CD4-positive, alpha-beta T cell (primary cell): ENCODE results near the gene SECISBP2. TPM values are rescaled to one million over a fixed set of nuclear protein-coding genes. Genes with fewer than 3 reads are reported as not detected.
"Not testable (repeated sequence)": the region's sequence is repeated elsewhere in the genome, so short reads cannot be mapped to it uniquely, and the experiment has no call there.

Source experiments
- ATAC-seq: fragments of 200-7000 bp; cut with Tn5 transposase; one replicate; pipeline ENCODE4 v1.10.0; 2022; ENCODE audit warnings: mild to moderate bottlenecking; ENCODE audit not compliant: poor library complexity
- CTCF ChIA-PET: fragments of 350-600 bp; sonication (Branson Sonifier 250); formaldehyde crosslinking; loops from one replicate; lab custom pipeline; 2021; ENCODE audit warnings: antibody characterized with exemption, inconsistent platforms; lab: Charles Lee
- POLR2A ChIA-PET: fragments of 350-600 bp; sonication (Branson Sonifier 250); formaldehyde crosslinking; loops from one replicate; lab custom pipeline; 2021; ENCODE audit warnings: antibody characterized with exemption, inconsistent platforms; lab: Charles Lee
- DNase-seq, 14 experiments: peaks; one replicate each; pipeline ENCODE4 v3.0.0-alpha.2; 2013 to 2020; ENCODE audit warnings: mixed read lengths in 2 of 14
- H3K27ac ChIP-seq, 2 donors: one replicate each; pipeline versions ENCODE4 v1.5.1 to v1.7.0; 2013; ENCODE audit warnings: low read length in 2 of 2, low read depth in 1 of 2, mild to moderate bottlenecking in 1 of 2
- H3K27me3 ChIP-seq, 2 experiments: 1 replicate in 1 of 2; 2 replicates in 1 of 2; pipeline versions ENCODE4 v1.6.1 to v1.7.0; 2013; ENCODE audit warnings: low read length in 2 of 2, control low read depth in 1 of 2, mild to moderate bottlenecking in 1 of 2, moderate library complexity in 1 of 2; ENCODE audit not compliant: insufficient read depth in 2 of 2, control insufficient read depth in 1 of 2
- H3K36me3 ChIP-seq: one replicate; pipeline ENCODE4 v1.6.1; 2013; ENCODE audit warnings: low read length, control low read depth; ENCODE audit not compliant: insufficient read depth
- H3K4me1 ChIP-seq: one replicate; pipeline ENCODE4 v1.6.1; 2013; ENCODE audit warnings: low read length, control low read depth; ENCODE audit not compliant: insufficient read depth
- H3K4me3 ChIP-seq: one replicate; pipeline ENCODE4 v1.5.1; 2013; ENCODE audit warnings: mild to moderate bottlenecking, low read length, moderate library complexity
- H3K9me3 ChIP-seq, 2 experiments: 1 replicate in 1 of 2; 2 replicates in 1 of 2; pipeline versions ENCODE4 v1.6.1 to v1.7.0; 2013; ENCODE audit warnings: low read length in 2 of 2, mild to moderate bottlenecking in 2 of 2, control low read depth in 1 of 2, moderate library complexity in 1 of 2; ENCODE audit not compliant: control insufficient read depth in 1 of 2, insufficient read depth in 1 of 2
- H3K27ac Mint-ChIP-seq: one replicate; pipeline ENCODE4 v1.8.0; 2020; ENCODE audit warnings: mixed read lengths
- H3K27me3 Mint-ChIP-seq: one replicate; pipeline ENCODE4 v1.8.0; 2021; ENCODE audit warnings: mixed read lengths
- H3K36me3 Mint-ChIP-seq: one replicate; pipeline ENCODE4 v1.8.0; 2021; ENCODE audit warnings: low read depth, mixed read lengths
- H3K4me1 Mint-ChIP-seq: one replicate; pipeline ENCODE4 v1.8.0; 2021; ENCODE audit warnings: low read depth, mixed read lengths
- H3K4me3 Mint-ChIP-seq: one replicate; pipeline ENCODE4 v1.8.0; 2020; ENCODE audit warnings: mild to moderate bottlenecking, mixed read lengths
- H3K9me3 Mint-ChIP-seq: one replicate; pipeline ENCODE4 v1.8.0; 2020; ENCODE audit warnings: mixed read lengths
- intact Hi-C, 2 experiments: fragments of 100-400 bp; cut with DNase I in 1 of 2; cut with micrococcal nuclease in 1 of 2; formaldehyde crosslinking; loops; one replicate each; pipeline versions ENCODE4 v1.15.1 to v1.9.0; 2023 to 2025; cut with DNase I, micrococcal nuclease
- polyA plus RNA-seq, 2 donors: library from polyadenylated mRNA; unstranded; fragments of 120-200 nt; gene quantifications; one replicate each; pipeline ENCODE4 v1.2.1, GENCODE V29; 2013
- total RNA-seq, 174 experiments: library from RNA in 2 of 174; stranded (reverse) in 2 of 174; gene quantifications; one replicate each; pipeline ENCODE4 v1.2.3 and lab custom pipeline; 2021 to 2026
- TF ChIP-seq, protein P1 (sequence below): fragments of 200-600 bp; IDR thresholded peaks from one replicate; pipeline ENCODE4 v1.8.0; 2022; ENCODE audit warnings: antibody characterized with exemption, mild to moderate bottlenecking

The SECISBP2 gene
- total RNA-seq (100 to 1,000 TPM; 109 to 112 TPM), total RNA-seq (lab: John Stamatoyannopoulos, UW) (52.1 to 260 (median 152) reads per million in 172 experiments)
- polyA plus RNA-seq (2013, experiment 1 of 2), result 64.6 TPM
- 73.0 TPM for polyA plus RNA-seq (2013, experiment 2 of 2)

- peaks cover 77% of the 10 kb centered on the region for H3K4me1 Mint-ChIP-seq
- H3K27ac Mint-ChIP-seq, result peak within 1 kb of the TSS; percentile 94
- peaks cover 22% of the 10 kb centered on the region for H3K4me1 ChIP-seq
- peak; percentile 87 for ATAC-seq
- CTCF ChIA-PET, result interaction anchor here (0.6 to 1.0 kb wide), 5 partner anchors 8 to 204 kb away, joined by 3 to 7 read pairs (median 4); partner anchors contain the start of gene CKS2
- H3K36me3 Mint-ChIP-seq, result peaks cover 58% of the 10 kb centered on the region
- H3K27me3 ChIP-seq, result no peaks in the 10 kb centered on the region
- peak; percentile 85 to 97 (median 90) for DNase-seq
- peak within 1 kb of the TSS; percentile 97 to 99 for H3K27ac ChIP-seq
- no peaks in the 10 kb centered on the region for H3K9me3 Mint-ChIP-seq
- POLR2A ChIA-PET, result interaction anchor here (0.7 to 1.5 kb wide), 8 partner anchors 8 to 200 kb away, joined by 3 to 12 read pairs (median 4); partner anchors contain the start of gene CKS2
- H3K27me3 Mint-ChIP-seq, result no peaks in the 10 kb centered on the region
- peaks cover 8% of the 10 kb centered on the region for H3K36me3 ChIP-seq
- no peaks in the 10 kb centered on the region for H3K9me3 ChIP-seq
- intact Hi-C loops, result loop anchor here (1.0 to 10.0 kb wide), 7 partner anchors 8 to 931 kb away; partner anchors contain the start of gene SPIN1 (in 1 of the 2)
- H3K4me3 Mint-ChIP-seq, result peak within 1 kb of the TSS; percentile 88
- TF ChIP-seq, protein P1, sequence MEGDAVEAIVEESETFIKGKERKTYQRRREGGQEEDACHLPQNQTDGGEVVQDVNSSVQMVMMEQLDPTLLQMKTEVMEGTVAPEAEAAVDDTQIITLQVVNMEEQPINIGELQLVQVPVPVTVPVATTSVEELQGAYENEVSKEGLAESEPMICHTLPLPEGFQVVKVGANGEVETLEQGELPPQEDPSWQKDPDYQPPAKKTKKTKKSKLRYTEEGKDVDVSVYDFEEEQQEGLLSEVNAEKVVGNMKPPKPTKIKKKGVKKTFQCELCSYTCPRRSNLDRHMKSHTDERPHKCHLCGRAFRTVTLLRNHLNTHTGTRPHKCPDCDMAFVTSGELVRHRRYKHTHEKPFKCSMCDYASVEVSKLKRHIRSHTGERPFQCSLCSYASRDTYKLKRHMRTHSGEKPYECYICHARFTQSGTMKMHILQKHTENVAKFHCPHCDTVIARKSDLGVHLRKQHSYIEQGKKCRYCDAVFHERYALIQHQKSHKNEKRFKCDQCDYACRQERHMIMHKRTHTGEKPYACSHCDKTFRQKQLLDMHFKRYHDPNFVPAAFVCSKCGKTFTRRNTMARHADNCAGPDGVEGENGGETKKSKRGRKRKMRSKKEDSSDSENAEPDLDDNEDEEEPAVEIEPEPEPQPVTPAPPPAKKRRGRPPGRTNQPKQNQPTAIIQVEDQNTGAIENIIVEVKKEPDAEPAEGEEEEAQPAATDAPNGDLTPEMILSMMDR, result no peak
- peak within 1 kb of the TSS; percentile 69 for H3K4me3 ChIP-seq
Measured at GRCh38 chr9:89318123-89319014, at the start of gene SECISBP2. Gene SECISBP2 (plus strand): TSS chr9:89318500. CDS start chr9:89318577, 77 bp downstream.

DNA sequence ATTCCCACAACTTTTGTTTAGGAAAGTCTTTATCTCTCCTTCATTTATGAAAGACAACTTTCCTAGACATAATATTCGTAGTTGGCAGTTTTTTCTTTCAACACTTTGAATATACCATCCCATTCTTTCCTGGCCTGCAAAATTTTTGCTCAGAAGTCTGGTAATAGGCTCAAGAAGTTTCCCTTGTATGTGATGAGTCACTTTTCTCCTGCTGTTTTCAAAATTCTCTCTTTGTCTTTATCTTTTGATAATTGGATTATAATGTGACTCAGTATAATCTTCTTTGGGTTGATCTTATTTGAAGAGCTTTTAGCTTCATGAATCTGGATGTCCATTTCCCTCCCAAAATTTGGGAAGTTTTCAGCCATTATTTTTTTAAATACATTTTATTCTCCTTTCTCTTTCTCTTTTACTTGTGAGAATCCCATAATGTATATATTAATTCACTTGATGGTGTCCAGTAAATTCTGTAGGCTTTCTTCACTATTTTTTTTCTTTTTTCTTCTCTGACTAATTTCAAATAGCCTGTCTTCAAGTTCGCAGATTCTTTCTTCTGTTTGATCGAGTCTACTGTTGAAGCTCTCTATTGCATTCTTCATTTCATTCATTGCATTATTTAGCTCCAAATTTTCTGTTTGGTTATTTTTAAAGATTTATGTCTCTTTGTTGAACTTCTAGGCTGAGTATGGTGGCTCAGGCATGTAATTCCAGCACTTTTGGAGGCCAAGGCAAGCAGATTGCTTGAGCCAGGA lies 44.6 kb upstream of the SECISBP2 start:
- H3K36me3 Mint-ChIP-seq, result peaks cover 8% of the 10 kb centered on the region
- Histone ChIP-seq H3K27me3 (no peaks in the 10 kb centered on the region), H3K4me3 (no peak overlapping the region), H3K27ac (no peak overlapping the region), H3K9me3 (peaks cover 12 to 23% of the 10 kb centered on the region in 2 experiments), H3K36me3 (no peaks in the 10 kb centered on the region), H3K4me1 (peaks cover 9% of the 10 kb centered on the region)
- peaks cover 14% of the 10 kb centered on the region for H3K27me3 Mint-ChIP-seq
- ChIA-PET CTCF (no interaction called here), POLR2A (no interaction called here)
- no peak for DNase-seq
- H3K4me3 Mint-ChIP-seq, result no peak overlapping the region
- peaks cover 12% of the 10 kb centered on the region for H3K9me3 Mint-ChIP-seq
- peaks cover 14% of the 10 kb centered on the region for H3K4me1 Mint-ChIP-seq
- ATAC-seq, result no peak
- intact Hi-C loops, result no loop called here
- no peak overlapping the region for H3K27ac Mint-ChIP-seq
- TF ChIP-seq, protein P1, result no peak

DNA sequence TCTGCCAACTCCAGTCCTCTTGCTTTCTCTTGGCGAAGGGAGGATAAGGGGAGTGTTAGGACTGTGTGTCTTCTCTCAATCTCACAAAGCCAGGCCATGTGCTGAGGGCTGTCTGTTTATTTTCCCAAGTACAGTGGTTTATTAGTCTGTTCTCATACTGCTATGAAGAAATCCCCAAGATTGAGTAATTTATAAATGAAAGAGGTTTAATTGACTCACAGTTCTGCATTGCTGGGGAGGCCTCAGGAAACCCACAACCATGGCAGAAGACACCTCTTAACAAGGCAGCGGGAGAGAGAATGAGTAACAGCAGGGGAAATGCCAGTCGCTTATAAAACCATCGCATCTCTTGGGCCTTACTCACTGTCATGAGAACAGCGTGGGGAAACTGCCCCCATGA lies 43.5 kb upstream of the SECISBP2 start:
- no peaks in the 10 kb centered on the region for H3K27me3 ChIP-seq
- peaks cover 14% of the 10 kb centered on the region for H3K27me3 Mint-ChIP-seq
- no peak for DNase-seq
- ChIA-PET POLR2A (no interaction called here), CTCF (no interaction called here)
- ATAC-seq, result no peak
- intact Hi-C loops, result loop anchor here in 1 of 2 experiments (5.0 kb wide), 1 partner anchor 1323 kb away; no protein-coding TSS in a partner anchor
- no peak overlapping the region for H3K4me3 Mint-ChIP-seq
- H3K9me3 ChIP-seq, result peaks cover 12 to 23% of the 10 kb centered on the region in 2 experiments
- H3K27ac ChIP-seq, result no peak overlapping the region
- H3K4me3 ChIP-seq, result no peak overlapping the region
- H3K27ac Mint-ChIP-seq, result no peak overlapping the region
- peaks cover 12% of the 10 kb centered on the region for H3K4me1 ChIP-seq
- H3K36me3 Mint-ChIP-seq, result peaks cover 8% of the 10 kb centered on the region
- H3K4me1 Mint-ChIP-seq, result peaks cover 23% of the 10 kb centered on the region
- H3K9me3 Mint-ChIP-seq, result peaks cover 12% of the 10 kb centered on the region
- no peaks in the 10 kb centered on the region for H3K36me3 ChIP-seq
- TF ChIP-seq, protein P1, result no peak

DNA sequence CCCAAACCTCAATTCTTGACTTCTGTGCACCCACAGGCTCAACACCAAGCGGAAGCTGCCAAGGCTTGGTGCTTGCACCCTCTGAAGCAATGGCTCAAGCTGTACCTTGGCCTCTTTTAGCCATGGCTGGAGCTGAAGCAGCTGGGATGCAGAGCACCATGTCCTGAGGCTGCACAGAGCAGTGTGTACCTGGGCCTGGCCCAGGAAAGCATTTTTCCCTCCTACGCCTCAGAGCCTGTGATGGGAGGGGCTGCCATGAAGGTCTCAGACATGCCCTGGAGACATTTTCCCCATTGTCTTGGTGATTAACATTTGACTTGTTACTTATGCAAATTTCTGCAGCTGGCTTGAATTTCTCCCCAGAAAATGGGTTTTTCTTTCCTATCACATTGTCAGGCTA lies 42.3 kb upstream of the SECISBP2 start:
- ATAC-seq, H3K36me3 Mint-ChIP-seq, CTCF ChIA-PET, DNase-seq, H3K27me3 ChIP-seq, H3K27ac Mint-ChIP-seq, H3K4me3 Mint-ChIP-seq, H3K27ac ChIP-seq, POLR2A ChIA-PET, H3K4me3 ChIP-seq, H3K36me3 ChIP-seq: not testable (repeated sequence)
- Mint-ChIP-seq H3K9me3 (peaks cover 12% of the 10 kb centered on the region), H3K4me1 (peaks cover 25% of the 10 kb centered on the region), H3K27me3 (peaks cover 14% of the 10 kb centered on the region)
- H3K4me1 ChIP-seq, result peaks cover 12% of the 10 kb centered on the region
- intact Hi-C loops, result loop anchor here in 1 of 2 experiments (5.0 kb wide), 1 partner anchor 1324 kb away; no protein-coding TSS in a partner anchor
- peaks cover 12 to 23% of the 10 kb centered on the region in 2 experiments for H3K9me3 ChIP-seq
